ENCODE results near the gene CXorf58.
"Not testable (repeated sequence)": the region's sequence is repeated elsewhere in the genome, so short reads cannot be mapped to it uniquely, and the experiment has no call there.

The CXorf58 gene, protein sequence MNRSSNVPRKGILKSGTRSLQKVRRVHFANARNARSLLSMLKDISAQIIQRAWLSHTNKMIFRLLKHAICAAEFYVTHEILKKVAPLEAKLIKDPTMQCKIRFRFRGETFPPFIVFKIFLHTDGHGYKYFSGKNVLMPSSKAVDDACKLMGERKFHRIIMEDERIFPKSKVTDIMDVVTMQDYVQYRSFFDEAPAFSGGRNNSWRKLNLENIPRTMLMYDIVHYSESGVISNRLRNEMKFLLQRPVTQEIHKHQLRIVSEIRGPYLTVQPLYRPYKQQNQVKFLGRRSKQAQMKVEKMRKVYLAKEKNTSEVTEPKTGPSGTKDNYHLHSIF

DNA sequence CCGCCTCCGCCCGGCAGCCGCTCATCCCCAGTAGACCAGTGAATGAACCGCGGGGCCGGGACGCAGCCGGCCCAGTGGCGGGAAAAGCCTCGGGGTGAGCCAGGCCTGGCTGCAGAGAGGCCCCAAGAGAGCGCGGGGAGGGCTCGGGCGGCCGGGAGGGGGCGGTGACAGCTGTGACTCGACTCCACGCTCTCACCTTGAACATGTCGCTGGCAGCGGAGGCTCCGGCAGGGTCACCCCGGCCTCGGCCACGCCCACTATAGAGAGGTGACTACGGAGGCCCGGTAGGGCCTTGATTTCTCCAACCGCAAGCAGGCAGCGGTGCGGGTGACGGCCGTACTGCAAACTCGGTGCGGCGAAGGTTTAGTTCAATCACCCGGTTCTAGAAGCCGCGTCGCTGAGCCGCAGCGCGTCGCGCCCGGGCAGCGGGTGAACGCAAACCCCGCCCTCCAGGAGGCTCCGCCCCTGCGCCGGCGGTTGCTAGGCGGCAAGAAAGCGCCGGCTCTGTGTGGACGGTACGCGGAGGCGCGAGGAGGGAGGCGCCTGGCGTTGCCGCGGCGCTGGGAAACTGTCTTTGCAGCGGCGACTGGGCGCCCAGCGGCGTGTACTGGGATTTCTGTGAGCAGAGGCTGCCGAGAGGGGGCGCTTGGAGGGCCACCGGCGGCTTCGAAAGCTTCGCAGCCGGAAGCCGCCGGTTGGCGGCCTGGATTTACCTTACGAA, at the start of gene CXorf58, which contains the start of gene APOO:
CXorf58 (plus strand) TSS at position 509 of the 721 bp plus-strand sequence. CDS start 2,297 bp downstream, outside the sequence.
APOO (minus strand) TSS at position 441 of the 721 bp plus-strand sequence; CDS start at position 205, 236 bp downstream.
- Histone ChIP-seq H3K9ac (ENCODE audit: low read depth, low read length, poor library complexity, severe bottlenecking) (peak within 1 kb of the TSS; percentile 85), H3K9me3 (ENCODE audit: insufficient read depth, low read depth, low read length) (no peaks in the 10 kb centered on the region), H3K36me3 (ENCODE audit: insufficient read depth, low read length) (no peaks in the 10 kb centered on the region), H3K9me2 (replicated peaks; ENCODE audit: low read depth, low read length) (no peaks in the 10 kb centered on the region), H3K4me3 (ENCODE audit: low read length, poor library complexity, severe bottlenecking) (peak within 1 kb of the TSS; percentile 91), H3K79me2 (ENCODE audit: insufficient read depth, low read length) (peaks cover 5% of the 10 kb centered on the region), H3K4me2 (ENCODE audit: low read depth, low read length, poor library complexity, severe bottlenecking) (peak within 1 kb of the TSS; percentile 75), H3F3A (ENCODE audit: low read depth) (no peaks in the 10 kb centered on the region), H3K27me3 (ENCODE audit: insufficient read depth, low read length, poor library complexity, severe bottlenecking) (no peaks in the 10 kb centered on the region), H4K20me1 (ENCODE audit: insufficient read depth, low read length, poor library complexity, severe bottlenecking) (no peaks in the 10 kb centered on the region), H2AFZ (ENCODE audit: low read length) (peak within 1 kb of the TSS; percentile 90), H3K4me1 (ENCODE audit: insufficient read depth, low read length, poor library complexity, severe bottlenecking) (peaks cover 11% of the 10 kb centered on the region)
- no peak for TF ChIP-seq EZH2phosphoT487 (IDR thresholded peaks at IDR 0.05; ENCODE audit: borderline replicate concordance)
- TF ChIP-seq, protein P1, sequence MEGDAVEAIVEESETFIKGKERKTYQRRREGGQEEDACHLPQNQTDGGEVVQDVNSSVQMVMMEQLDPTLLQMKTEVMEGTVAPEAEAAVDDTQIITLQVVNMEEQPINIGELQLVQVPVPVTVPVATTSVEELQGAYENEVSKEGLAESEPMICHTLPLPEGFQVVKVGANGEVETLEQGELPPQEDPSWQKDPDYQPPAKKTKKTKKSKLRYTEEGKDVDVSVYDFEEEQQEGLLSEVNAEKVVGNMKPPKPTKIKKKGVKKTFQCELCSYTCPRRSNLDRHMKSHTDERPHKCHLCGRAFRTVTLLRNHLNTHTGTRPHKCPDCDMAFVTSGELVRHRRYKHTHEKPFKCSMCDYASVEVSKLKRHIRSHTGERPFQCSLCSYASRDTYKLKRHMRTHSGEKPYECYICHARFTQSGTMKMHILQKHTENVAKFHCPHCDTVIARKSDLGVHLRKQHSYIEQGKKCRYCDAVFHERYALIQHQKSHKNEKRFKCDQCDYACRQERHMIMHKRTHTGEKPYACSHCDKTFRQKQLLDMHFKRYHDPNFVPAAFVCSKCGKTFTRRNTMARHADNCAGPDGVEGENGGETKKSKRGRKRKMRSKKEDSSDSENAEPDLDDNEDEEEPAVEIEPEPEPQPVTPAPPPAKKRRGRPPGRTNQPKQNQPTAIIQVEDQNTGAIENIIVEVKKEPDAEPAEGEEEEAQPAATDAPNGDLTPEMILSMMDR (conservative IDR thresholded peaks at IDR 0.05; ENCODE audit: low read length): peak; percentile 57

DNA sequence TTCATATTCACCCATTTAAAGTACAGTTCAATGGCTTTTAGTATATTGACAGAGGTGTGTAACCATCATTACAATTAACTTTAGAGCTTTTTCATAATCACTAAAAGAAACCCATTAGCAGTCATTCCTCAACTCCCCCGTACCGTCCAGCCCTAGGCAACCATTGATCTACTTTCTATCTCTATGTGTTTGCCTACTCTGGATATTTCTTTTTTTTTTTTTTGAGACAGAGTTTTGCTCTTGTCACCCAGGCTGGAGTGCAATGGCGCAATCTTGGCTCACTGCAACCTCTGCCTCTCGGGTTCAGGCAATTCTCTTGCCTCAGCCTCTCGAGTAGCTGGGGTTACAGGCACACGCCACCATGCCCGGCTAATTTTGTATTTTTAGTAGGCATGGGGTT, 48.6 kb upstream of the CXorf58 start:
- H3K9me2 ChIP-seq (replicated peaks; ENCODE audit: low read depth, low read length); H3K9me3 ChIP-seq (ENCODE audit: insufficient read depth, low read depth, low read length); H3K79me2 ChIP-seq (ENCODE audit: insufficient read depth, low read length); H4K20me1 ChIP-seq (ENCODE audit: insufficient read depth, low read length, poor library complexity, severe bottlenecking); H3F3A ChIP-seq (ENCODE audit: low read depth); H3K4me3 ChIP-seq (ENCODE audit: low read length, poor library complexity, severe bottlenecking); H3K9ac ChIP-seq (ENCODE audit: low read depth, low read length, poor library complexity, severe bottlenecking); H3K4me2 ChIP-seq (ENCODE audit: low read depth, low read length, poor library complexity, severe bottlenecking); H3K4me1 ChIP-seq (ENCODE audit: insufficient read depth, low read length, poor library complexity, severe bottlenecking); H3K27me3 ChIP-seq (ENCODE audit: insufficient read depth, low read length, poor library complexity, severe bottlenecking); H2AFZ ChIP-seq (ENCODE audit: low read length); H3K36me3 ChIP-seq (ENCODE audit: insufficient read depth, low read length): not testable (repeated sequence)

DNA sequence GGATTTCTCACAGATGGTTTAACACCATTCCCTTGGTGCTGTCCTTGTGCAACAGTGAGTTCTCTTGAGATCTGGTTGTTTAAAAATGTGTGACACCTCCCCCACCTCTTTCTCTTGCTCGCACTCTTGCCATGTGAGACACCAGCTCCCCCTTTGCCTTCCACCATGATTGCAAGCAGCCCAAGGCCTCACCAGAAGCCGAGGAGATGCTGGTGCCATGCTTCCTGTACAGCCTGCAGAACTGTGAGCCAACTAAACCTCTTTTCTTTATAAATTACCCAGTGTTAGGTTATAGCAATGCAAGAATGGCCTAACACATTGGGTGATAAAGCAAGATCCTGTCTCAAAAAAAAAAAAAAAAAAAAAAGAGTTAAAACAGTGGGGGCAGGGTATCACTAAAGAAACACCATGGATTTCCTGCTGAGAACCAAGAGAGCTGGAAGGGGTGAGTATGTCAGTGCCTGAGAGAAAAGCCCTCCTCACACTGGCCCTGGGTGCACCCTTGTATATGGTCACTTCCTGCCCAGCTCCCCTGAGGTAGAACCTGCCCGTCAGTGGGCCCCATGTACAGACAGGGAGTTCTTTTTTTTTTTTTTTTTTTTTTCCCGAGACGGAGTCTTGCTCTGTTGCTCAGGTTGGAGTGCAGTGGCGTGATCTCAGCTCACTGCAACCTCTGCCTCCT, 46.5 kb upstream of the CXorf58 start:
- Histone ChIP-seq H3K79me2 (ENCODE audit: insufficient read depth, low read length) (no peaks in the 10 kb centered on the region), H3K9me3 (ENCODE audit: insufficient read depth, low read depth, low read length) (no peaks in the 10 kb centered on the region), H3K4me2 (ENCODE audit: low read depth, low read length, poor library complexity, severe bottlenecking) (no peak overlapping the region), H3K27me3 (ENCODE audit: insufficient read depth, low read length, poor library complexity, severe bottlenecking) (no peaks in the 10 kb centered on the region), H3K4me1 (ENCODE audit: insufficient read depth, low read length, poor library complexity, severe bottlenecking) (no peaks in the 10 kb centered on the region), H3K36me3 (ENCODE audit: insufficient read depth, low read length) (no peaks in the 10 kb centered on the region), H3F3A (ENCODE audit: low read depth) (no peaks in the 10 kb centered on the region), H3K4me3 (ENCODE audit: low read length, poor library complexity, severe bottlenecking) (no peak overlapping the region), H3K9me2 (replicated peaks; ENCODE audit: low read depth, low read length) (no peaks in the 10 kb centered on the region), H4K20me1 (ENCODE audit: insufficient read depth, low read length, poor library complexity, severe bottlenecking) (no peaks in the 10 kb centered on the region), H3K9ac (ENCODE audit: low read depth, low read length, poor library complexity, severe bottlenecking) (no peak overlapping the region), H2AFZ (ENCODE audit: low read length) (no peak overlapping the region)
- TF ChIP-seq, protein P1 (conservative IDR thresholded peaks at IDR 0.05; ENCODE audit: low read length): no peak
- TF ChIP-seq EZH2phosphoT487 (IDR thresholded peaks at IDR 0.05; ENCODE audit: borderline replicate concordance): no peak

DNA sequence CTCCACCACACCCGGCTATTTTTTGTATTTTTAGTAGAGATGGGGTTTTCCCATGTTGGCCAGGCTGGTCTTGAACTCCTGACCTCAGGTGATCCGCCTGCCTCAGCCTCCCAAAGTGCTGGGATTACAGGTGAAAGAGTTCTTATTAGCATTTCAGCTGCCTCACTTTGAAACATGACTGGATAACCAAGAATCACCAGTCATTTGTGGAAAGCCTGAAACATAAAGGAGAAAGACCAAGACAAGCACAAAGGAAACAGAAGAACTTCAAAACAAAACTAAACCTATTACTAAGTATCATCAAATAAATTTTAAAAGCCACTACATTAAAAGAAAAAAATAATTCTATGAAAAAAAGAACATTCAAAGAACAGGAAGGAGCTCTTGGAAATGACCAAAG, 45.9 kb upstream of the CXorf58 start:
- H3K9me3 ChIP-seq (ENCODE audit: insufficient read depth, low read depth, low read length); H3K79me2 ChIP-seq (ENCODE audit: insufficient read depth, low read length); H3K4me3 ChIP-seq (ENCODE audit: low read length, poor library complexity, severe bottlenecking); H4K20me1 ChIP-seq (ENCODE audit: insufficient read depth, low read length, poor library complexity, severe bottlenecking); H3K4me2 ChIP-seq (ENCODE audit: low read depth, low read length, poor library complexity, severe bottlenecking); H3K27me3 ChIP-seq (ENCODE audit: insufficient read depth, low read length, poor library complexity, severe bottlenecking); H3K36me3 ChIP-seq (ENCODE audit: insufficient read depth, low read length); H3F3A ChIP-seq (ENCODE audit: low read depth); H2AFZ ChIP-seq (ENCODE audit: low read length); H3K9me2 ChIP-seq (replicated peaks; ENCODE audit: low read depth, low read length); H3K9ac ChIP-seq (ENCODE audit: low read depth, low read length, poor library complexity, severe bottlenecking); H3K4me1 ChIP-seq (ENCODE audit: insufficient read depth, low read length, poor library complexity, severe bottlenecking): not testable (repeated sequence)
